HepG2 (cell line): ENCODE results near the gene FOXR1. TPM values are rescaled to one million over a fixed set of nuclear protein-coding genes. Genes with fewer than 3 reads are reported as not detected.

Experiments
- ATAC-seq: fragments of 200-7000 bp; cut with Tn5 transposase; 3 replicates; pipeline ENCODE4 v1.9.1; 2020; ENCODE audit warnings: mild to moderate bottlenecking, moderate library complexity
- BruUV-seq: library from RNA; stranded (reverse); fragments of 400-500 nt; replicated peaks from 2 replicates; lab custom pipeline; 2021; lab: Mats Ljungman, UMichigan
- CTCF ChIA-PET: fragments of 300-600 bp; formaldehyde crosslinking; extraction: SDS; loops from one replicate; lab custom pipeline; 2021; ENCODE audit warnings: low total read pairs, inconsistent platforms, low intra/inter-chr PET ratio; lab: Yijun Ruan, JAX
- POLR2A ChIA-PET: fragments of 350-600 bp; sonication (Branson Sonifier 250); formaldehyde crosslinking; loops from one replicate; lab custom pipeline; 2020; ENCODE audit warnings: antibody characterized with exemption, inconsistent platforms; lab: Yijun Ruan, JAX
- DNase-seq: peaks from one replicate; pipeline ENCODE4 v3.0.0-alpha.2; 2015; ENCODE audit warnings: low spot score
- FAIRE-seq: peaks from 3 replicates; lab custom pipeline; 2011; peaks lifted over from hg19 to GRCh38; lab: Jason Lieb, UNC
- H2AFZ ChIP-seq: one replicate; pipeline ENCODE4 v1.6.1; 2011; ENCODE audit warnings: low read length, inconsistent platforms
- H3K27ac ChIP-seq: fragments of 300-600 bp; 3 replicates; pipeline ENCODE4 v1.8.0; 2011; ENCODE audit warnings: mixed run types, mild to moderate bottlenecking, mixed read lengths, low read length, inconsistent platforms; ENCODE audit not compliant: insufficient read depth; ENCODE audit errors: extremely low read length
- H3K27me3 ChIP-seq, 2 experiments: fragments of 200-600 bp in 1 of 2; 2 replicates in 1 of 2; 3 replicates in 1 of 2; pipeline versions ENCODE4 v1.6.0 to v1.8.0; 2011; ENCODE audit warnings: low read length in 2 of 2, mild to moderate bottlenecking in 2 of 2, moderate library complexity in 2 of 2, inconsistent platforms in 1 of 2; ENCODE audit not compliant: insufficient read depth in 2 of 2, control insufficient read depth in 1 of 2
- H3K36me3 ChIP-seq, 2 experiments: fragments of 200-600 bp in 1 of 2; replicated peaks in 1 of 2; 2 replicates in 1 of 2; 3 replicates in 1 of 2; pipeline versions ENCODE4 v1.5.1 to v1.8.0; 2011; ENCODE audit warnings: low read length in 2 of 2, inconsistent platforms in 1 of 2; ENCODE audit not compliant: insufficient read depth in 2 of 2, control insufficient read depth in 1 of 2
- H3K4me1 ChIP-seq: 2 replicates; pipeline ENCODE4 v1.5.1; 2012; ENCODE audit warnings: low read length, inconsistent platforms; ENCODE audit not compliant: insufficient read depth
- H3K4me2 ChIP-seq: 2 replicates; pipeline ENCODE4 v1.6.0; 2011; ENCODE audit warnings: low read depth, low read length, inconsistent platforms
- H3K4me3 ChIP-seq, 3 experiments: fragments of 200-600 bp in 1 of 3; sonication (generic), shearing (Covaris generic) in 1 of 3; replicated peaks in 1 of 3; 2 replicates each; pipeline ENCODE4 v1.5.1; 2011 to 2016; ENCODE audit warnings: low read length in 3 of 3, inconsistent platforms in 2 of 3, low read depth in 2 of 3, mild to moderate bottlenecking in 2 of 3, control low read depth in 1 of 3, mixed read lengths in 1 of 3; ENCODE audit not compliant: insufficient read depth in 1 of 3
- H3K79me2 ChIP-seq: one replicate; pipeline ENCODE4 v1.6.1; 2011; ENCODE audit warnings: low read length, inconsistent platforms; ENCODE audit not compliant: insufficient read depth
- H3K9ac ChIP-seq: 2 replicates; pipeline ENCODE4 v1.6.0; 2011; ENCODE audit warnings: mild to moderate bottlenecking, low read depth, low read length, inconsistent platforms; ENCODE audit not compliant: insufficient read depth
- H3K9me3 ChIP-seq: 2 replicates; pipeline ENCODE4 v1.5.1; 2012; ENCODE audit warnings: mild to moderate bottlenecking, low read length
- H4K20me1 ChIP-seq: 2 replicates; pipeline ENCODE4 v1.6.0; 2011; ENCODE audit warnings: inconsistent platforms, mild to moderate bottlenecking, low read length, moderate library complexity; ENCODE audit not compliant: insufficient read depth
- BRF2 ChIP-seq: sonication (generic); formaldehyde crosslinking; IDR thresholded peaks from 2 replicates; pipeline ENCODE4 v1.8.1; 2022; ENCODE audit warnings: mild to moderate bottlenecking, missing genetic modification reagents
- CERS6 ChIP-seq: sonication (generic); formaldehyde crosslinking; IDR thresholded peaks from 2 replicates; pipeline ENCODE4 v1.5.0; 2020; ENCODE audit warnings: missing genetic modification reagents
- GTF3A ChIP-seq: sonication (generic); formaldehyde crosslinking; conservative IDR thresholded peaks from 2 replicates; pipeline ENCODE4 v1.4.0; 2020; ENCODE audit warnings: mild to moderate bottlenecking, missing genetic modification reagents
- HNRNPK ChIP-seq: fragments of 200-400 bp; formaldehyde crosslinking; IDR thresholded peaks from 2 replicates; pipeline ENCODE4 v1.6.1; 2018; ENCODE audit warnings: low read length, low read depth, moderate library complexity, mild to moderate bottlenecking; ENCODE audit not compliant: poor library complexity, severe bottlenecking
- ISL2 ChIP-seq: sonication (generic); formaldehyde crosslinking; IDR thresholded peaks from 2 replicates; pipeline ENCODE4 v1.5.0; 2020; ENCODE audit warnings: missing genetic modification reagents
- ISX ChIP-seq: sonication (generic); formaldehyde crosslinking; conservative IDR thresholded peaks from 2 replicates; pipeline ENCODE4 v1.5.0; 2020; ENCODE audit warnings: missing genetic modification reagents
- NFE2 ChIP-seq: sonication (generic); formaldehyde crosslinking; IDR thresholded peaks from 2 replicates; pipeline ENCODE4 v1.4.0; 2020; ENCODE audit warnings: missing genetic modification reagents
- SALL1 ChIP-seq: sonication (generic); formaldehyde crosslinking; IDR thresholded peaks from 2 replicates; pipeline ENCODE4 v1.8.0; 2022; ENCODE audit warnings: mild to moderate bottlenecking, missing genetic modification reagents
- SOX13 ChIP-seq, 3 experiments: fragments of 450-650 bp in 1 of 3; sonication (generic) in 1 of 3; formaldehyde crosslinking in 1 of 3; IDR thresholded peaks in 2 of 3; conservative IDR thresholded peaks in 1 of 3; 2 replicates each; pipeline versions ENCODE4 v1.5.0 to v1.6.1; 2016 to 2020; ENCODE audit warnings: antibody characterized with exemption in 1 of 3, mild to moderate bottlenecking in 1 of 3, missing compliant biosample characterization in 1 of 3, missing genetic modification reagents in 1 of 3, moderate library complexity in 1 of 3
- ZNF362 ChIP-seq: sonication (generic); formaldehyde crosslinking; IDR thresholded peaks from 2 replicates; pipeline ENCODE4 v1.4.0; 2020; ENCODE audit warnings: missing genetic modification reagents, mild to moderate bottlenecking, borderline replicate concordance
- ZNF460 ChIP-seq: sonication (generic); formaldehyde crosslinking; IDR thresholded peaks from 2 replicates; pipeline ENCODE4 v1.5.1; 2020; ENCODE audit warnings: missing genetic modification reagents, mild to moderate bottlenecking, borderline replicate concordance
- WGBS: methylation state at CpG from one replicate; pipeline ENCODE4 v1.1.6; 2017; ENCODE audit warnings: low lambda C conversion rate; 5-methylcytosine and 5-hydroxymethylcytosine counted together
- in situ Hi-C: cut with HindIII; loops from 2 replicates; pipeline ENCODE4 v1.10.0; 2017; ENCODE audit warnings: low pct_unique_long_range_greater_than_20kb; ENCODE audit not compliant: extremely low pct_ligation_motif_present
- intact Hi-C: fragments of 100-400 bp; cut with micrococcal nuclease; formaldehyde crosslinking; loops from one replicate; pipeline ENCODE4 v1.10.0; 2022; ENCODE audit not compliant: unreplicated experiment
- polyA plus RNA-seq, 8 experiments: library from polyadenylated mRNA; depleted of rRNA in 3 of 8; stranded (reverse) in 7 of 8; unstranded in 1 of 8; fragments of >200 nt; fragmentation: Illumina TruSeq in 4 of 8; extraction: Trizol in 4 of 8; gene quantifications; 2 replicates each; pipeline versions ENCODE4 v1.2.1 to v1.2.3, GENCODE V29; 2011 to 2016; ENCODE audit warnings: low read depth in 4 of 8, missing spikeins in 1 of 8, mixed read lengths in 1 of 8; ENCODE audit not compliant: insufficient read depth in 1 of 8
- total RNA-seq, 5 experiments: library from RNA; depleted of rRNA; stranded (reverse); fragments of >200 nt; fragmentation: Illumina TruSeq; extraction: Trizol; gene quantifications; 2 replicates each; pipeline ENCODE4 v1.2.3, GENCODE V29; 2016; ENCODE audit warnings: low read depth in 1 of 5

Gene FOXR1
- total and polyA plus RNA-seq, 2 of the 13 experiments (the other 11 are each of a cell fraction or from before 2014, with no cell fraction given), result not detected

GRCh38 chr11:118975771-118976709 lies 4.5 kb downstream of the FOXR1 start:
- no peaks in the 10 kb centered on the region for H3K79me2 ChIP-seq
- no peak overlapping the region for H3K4me2 ChIP-seq
- CTCF ChIA-PET, result no interaction called here
- no peaks in the 10 kb centered on the region for H3K36me3 ChIP-seq
- no peak for FAIRE-seq
- ATAC-seq, result no peak
- peaks cover 0 to 20% of the 10 kb centered on the region in 2 experiments; a peak in 2 of 5 replicates for H3K27me3 ChIP-seq
- H3K27ac ChIP-seq, result no peak overlapping the region
- POLR2A ChIA-PET, result no interaction called here
- H4K20me1 ChIP-seq, result no peaks in the 10 kb centered on the region
- intact Hi-C loops (no loop called here), in situ Hi-C loops (no loop called here)
- DNase-seq, result no peak
- no peak overlapping the region for H2AFZ ChIP-seq
- 44% methylated on average over 15 of the region's 15 CpGs for WGBS
- no peak overlapping the region for H3K4me3 ChIP-seq
- H3K9me3 ChIP-seq, result no peaks in the 10 kb centered on the region
- H3K4me1 ChIP-seq, result no peaks in the 10 kb centered on the region
- H3K9ac ChIP-seq, result no peak overlapping the region
- TF ChIP-seq NFE2 (CRISPR knock-in tag), result no peak
- TF ChIP-seq ZNF460, result peak; percentile 80
- no TSS peak for BruUV-seq

- no peak for DNase-seq
- H2AFZ ChIP-seq, result no peak overlapping the region
- no peak overlapping the region for H3K9ac ChIP-seq
- H4K20me1 ChIP-seq, result no peaks in the 10 kb centered on the region
- no peaks in the 10 kb centered on the region for H3K9me3 ChIP-seq
- CTCF ChIA-PET, result no interaction called here
- no peaks in the 10 kb centered on the region for H3K36me3 ChIP-seq
- peak; percentile 66 for ATAC-seq
- FAIRE-seq, result no peak
- no peak overlapping the region for H3K4me2 ChIP-seq
- POLR2A ChIA-PET, result no interaction called here
- no TSS peak for BruUV-seq
- no peaks in the 10 kb centered on the region for H3K4me1 ChIP-seq
- peaks cover 0 to 20% of the 10 kb centered on the region in 2 experiments; a peak in 2 of 5 replicates for H3K27me3 ChIP-seq
- intact Hi-C loops (no loop called here), in situ Hi-C loops (no loop called here)
- H3K4me3 ChIP-seq, result no peak overlapping the region
- no peaks in the 10 kb centered on the region for H3K79me2 ChIP-seq
- H3K27ac ChIP-seq, result no peak overlapping the region
- 26% methylated on average over 7 of the region's 9 CpGs for WGBS
- TF ChIP-seq ISX (CRISPR knock-in tag) (no peak), ZNF362 (CRISPR knock-in tag) (no peak), ISL2 (no peak), GTF3A (CRISPR knock-in tag) (no peak), HNRNPK (no peak), CERS6 (CRISPR knock-in tag) (no peak), SOX13 (IDR thresholded peaks at IDR 0.05) (no peak), SOX13 (CRISPR knock-in tag; conservative IDR thresholded peaks at IDR 0.05 in 1 of 2, IDR thresholded peaks at IDR 0.05 in 1 of 2) (no peak), BRF2 (CRISPR knock-in tag) (no peak), SALL1 (no peak)
Observed at GRCh38 chr11:118979434-118979833, 7.9 kb downstream of the FOXR1 start.
